Measurements from ENCODE around the gene DMXL1. TPM values are rescaled to one million over a fixed set of nuclear protein-coding genes. Genes with fewer than 3 reads are reported as not detected.
A peak's percentile ranks its signal among the peaks of the same experiment; 100 is the strongest.

DMXL1 gene, protein sequence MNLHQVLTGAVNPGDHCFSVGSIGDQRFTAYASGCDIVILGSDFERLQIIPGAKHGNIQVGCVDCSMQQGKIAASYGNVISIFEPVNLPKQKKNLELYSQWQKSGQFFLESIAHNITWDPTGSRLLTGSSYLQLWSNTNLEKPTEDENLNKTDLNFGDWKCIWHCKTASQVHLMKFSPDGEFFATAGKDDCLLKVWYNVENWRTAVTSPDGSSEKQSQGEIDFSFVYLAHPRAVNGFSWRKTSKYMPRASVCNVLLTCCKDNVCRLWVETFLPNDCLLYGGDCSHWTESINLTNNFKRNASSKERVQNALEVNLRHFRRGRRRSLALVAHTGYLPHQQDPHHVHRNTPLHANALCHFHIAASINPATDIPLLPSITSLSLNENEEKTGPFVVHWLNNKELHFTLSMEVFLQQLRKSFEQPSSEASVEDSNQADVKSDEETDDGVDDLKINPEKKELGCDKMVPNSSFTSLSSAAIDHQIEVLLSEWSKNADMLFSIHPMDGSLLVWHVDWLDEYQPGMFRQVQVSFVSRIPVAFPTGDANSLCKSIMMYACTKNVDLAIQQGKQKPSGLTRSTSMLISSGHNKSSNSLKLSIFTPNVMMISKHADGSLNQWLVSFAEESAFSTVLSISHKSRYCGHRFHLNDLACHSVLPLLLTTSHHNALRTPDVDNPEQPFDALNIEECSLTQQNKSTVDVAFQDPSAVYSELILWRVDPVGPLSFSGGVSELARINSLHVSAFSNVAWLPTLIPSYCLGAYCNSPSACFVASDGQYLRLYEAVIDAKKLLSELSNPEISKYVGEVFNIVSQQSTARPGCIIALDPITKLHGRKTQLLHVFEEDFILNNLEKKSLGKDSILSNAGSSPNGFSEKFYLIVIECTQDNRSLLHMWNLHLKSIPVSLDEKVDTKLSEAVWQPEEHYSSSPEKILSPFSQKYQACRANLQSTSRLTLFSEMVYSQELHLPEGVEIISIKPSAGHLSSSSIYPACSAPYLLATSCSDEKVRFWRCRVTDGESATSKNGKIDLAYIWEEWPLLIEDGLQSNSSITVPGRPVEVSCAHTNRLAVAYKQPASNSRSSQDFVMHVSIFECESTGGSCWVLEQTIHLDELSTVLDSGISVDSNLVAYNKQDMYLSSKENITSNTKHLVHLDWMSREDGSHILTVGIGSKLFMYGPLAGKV (N-terminal part only)
- 23.5 and 32.2 TPM in 2 replicates for total RNA-seq (2014; rRNA removed; shearing (Covaris generic))

DNA sequence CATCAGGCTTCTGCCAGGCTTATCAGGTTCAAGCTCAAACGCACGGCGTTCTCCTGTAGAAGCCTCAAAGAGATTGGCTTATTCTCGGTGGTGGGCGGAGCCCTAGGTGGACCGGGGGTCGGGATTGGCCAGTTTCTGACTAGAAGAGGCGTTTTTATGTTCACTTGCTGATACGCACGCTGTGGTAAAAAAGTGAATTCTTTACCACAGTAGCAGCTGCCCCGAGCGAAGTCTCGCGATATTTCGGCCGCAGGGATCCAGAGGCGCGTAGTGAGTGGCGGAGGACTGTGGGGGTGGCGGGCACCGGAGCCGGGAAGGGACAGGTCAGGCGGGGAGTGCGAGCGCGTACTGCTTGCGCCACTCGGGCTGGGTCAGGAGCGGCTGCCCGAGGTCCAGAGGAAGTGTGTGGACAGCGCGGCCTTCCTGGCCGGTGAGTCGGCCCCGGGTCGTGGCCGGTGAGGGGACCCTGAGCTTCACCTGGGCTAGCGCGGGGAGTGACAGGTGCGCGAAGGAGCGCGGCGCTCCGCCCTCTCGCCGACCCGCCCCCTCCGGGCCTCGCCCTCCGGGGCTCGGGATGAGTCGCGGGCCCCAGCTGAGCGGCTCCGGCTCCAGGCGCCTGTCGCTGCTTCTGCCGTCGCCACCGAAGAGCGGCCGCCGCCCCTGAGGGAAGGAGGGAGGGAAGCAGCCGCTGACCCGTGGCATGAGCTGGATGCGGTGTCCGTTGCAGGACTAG is at the start of gene DMXL1:
DMXL1 (plus strand) TSS at position 260 of the 733 bp plus-strand sequence. CDS start 483 bp downstream, outside the sequence.
- DNase-seq (ENCODE audit: low spot score) = peak; percentile 99
- in situ Hi-C loops (cut with HindIII; ENCODE audit: low sequenced_read_pairs) = no loop called here

DNA sequence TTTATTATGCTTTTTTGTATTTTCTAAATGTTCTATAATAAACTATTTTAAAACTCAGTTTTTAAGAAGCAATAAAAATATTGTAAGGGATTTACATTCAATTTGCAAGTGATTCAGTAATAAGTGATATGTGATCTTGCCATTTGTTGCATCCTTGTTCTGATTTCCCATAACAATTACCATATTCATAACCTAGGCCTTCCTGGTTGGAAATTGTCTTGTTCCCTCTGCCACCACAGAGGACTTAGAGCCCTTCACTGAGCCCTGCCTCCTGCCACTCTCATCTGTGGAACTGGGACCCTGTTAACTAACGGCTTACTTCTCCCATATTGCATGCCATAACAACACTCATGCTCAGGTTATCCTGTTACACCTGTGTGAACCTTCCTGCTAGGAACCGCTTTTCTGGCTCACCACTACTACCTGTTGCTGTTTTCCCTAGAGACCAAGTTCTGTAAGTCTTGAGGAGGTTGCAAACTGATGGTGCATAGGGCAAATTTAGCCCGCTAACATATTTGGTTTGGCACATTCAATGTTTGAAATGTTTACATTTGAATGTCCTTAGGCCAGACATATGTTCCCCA is 49.6 kb upstream of the DMXL1 start:
- in situ Hi-C loops (cut with HindIII; ENCODE audit: low sequenced_read_pairs) = no loop called here
- no peak for DNase-seq (ENCODE audit: low spot score)

DNA sequence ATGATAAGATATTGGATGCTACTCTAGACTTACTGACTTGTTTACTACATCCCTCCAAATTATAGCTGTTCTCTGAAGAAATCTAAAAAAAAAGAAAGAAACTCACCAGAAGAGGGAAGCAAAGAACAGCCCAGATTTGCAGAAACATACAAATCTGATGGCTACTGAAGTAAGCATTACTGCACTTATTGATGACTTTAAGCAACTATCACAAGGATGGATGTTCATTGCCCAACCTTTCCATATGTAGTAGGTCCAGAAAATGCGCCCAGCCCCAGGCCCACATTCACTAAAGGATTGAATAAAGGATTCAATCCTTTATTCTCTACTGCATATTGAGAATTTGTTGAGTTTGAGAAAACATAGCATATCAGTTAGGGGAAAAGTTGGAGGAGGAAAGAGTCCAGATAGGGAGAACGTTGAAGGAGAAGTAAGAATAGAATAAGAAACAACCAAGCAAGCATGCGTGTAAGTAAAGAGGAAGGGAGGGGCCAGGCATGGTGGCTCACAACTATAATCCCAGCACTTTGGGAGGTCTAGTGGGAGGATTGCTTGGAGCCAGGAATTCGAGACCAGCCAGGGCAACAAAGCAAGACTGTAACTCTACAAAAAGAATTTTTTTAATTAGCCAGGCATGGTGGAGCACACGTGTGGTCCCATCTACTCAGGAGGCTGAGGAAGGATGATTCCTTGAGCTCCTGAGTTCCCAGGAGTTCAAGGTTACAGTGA is 48.7 kb upstream of the DMXL1 start:
- in situ Hi-C loops (cut with HindIII; ENCODE audit: low sequenced_read_pairs) = no loop called here
- DNase-seq (ENCODE audit: low spot score) = peak; percentile 23

DNA sequence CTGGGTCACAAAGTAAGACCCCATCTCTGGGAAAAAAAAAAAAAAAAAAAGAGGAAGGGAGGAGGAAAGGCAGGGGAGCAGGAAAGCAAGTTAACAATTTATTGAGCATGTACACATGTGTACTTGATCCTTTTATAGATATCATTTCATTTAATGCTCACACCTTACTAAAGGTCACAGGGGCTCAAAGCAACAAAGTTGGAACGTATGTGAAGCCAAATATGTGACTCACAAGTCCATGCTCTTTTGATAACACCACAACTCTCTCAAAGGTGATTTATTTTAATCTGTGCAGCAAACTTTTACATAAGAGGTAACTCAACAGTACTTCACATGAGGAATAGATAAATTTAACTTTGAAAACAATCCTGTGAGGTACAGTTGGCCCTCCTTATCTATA is 48.1 kb upstream of the DMXL1 start:
- no peak for DNase-seq (ENCODE audit: low spot score)
- in situ Hi-C loops (cut with HindIII; ENCODE audit: low sequenced_read_pairs) = no loop called here

DNA sequence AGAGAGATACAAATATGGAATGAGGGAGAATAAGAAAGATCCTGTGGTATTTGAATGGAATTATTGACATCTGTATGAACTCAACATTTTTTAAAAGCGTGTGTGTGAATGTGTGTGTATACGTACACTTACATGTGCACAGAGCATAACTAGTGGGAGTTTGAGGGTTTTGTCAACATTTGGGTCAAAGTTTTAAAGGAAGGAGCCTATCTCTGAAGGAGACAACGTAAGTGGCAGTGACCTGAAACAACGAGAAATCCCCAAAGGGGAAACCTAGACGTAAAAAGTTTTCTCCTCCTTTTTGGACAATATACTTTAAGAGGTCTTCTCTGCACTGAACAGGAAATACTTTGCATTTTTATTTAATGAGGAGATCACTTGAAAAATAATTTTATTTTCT is 42.3 kb upstream of the DMXL1 start:
- no peak for DNase-seq (ENCODE audit: low spot score)
- in situ Hi-C loops (cut with HindIII; ENCODE audit: low sequenced_read_pairs) = no loop called here

DNA sequence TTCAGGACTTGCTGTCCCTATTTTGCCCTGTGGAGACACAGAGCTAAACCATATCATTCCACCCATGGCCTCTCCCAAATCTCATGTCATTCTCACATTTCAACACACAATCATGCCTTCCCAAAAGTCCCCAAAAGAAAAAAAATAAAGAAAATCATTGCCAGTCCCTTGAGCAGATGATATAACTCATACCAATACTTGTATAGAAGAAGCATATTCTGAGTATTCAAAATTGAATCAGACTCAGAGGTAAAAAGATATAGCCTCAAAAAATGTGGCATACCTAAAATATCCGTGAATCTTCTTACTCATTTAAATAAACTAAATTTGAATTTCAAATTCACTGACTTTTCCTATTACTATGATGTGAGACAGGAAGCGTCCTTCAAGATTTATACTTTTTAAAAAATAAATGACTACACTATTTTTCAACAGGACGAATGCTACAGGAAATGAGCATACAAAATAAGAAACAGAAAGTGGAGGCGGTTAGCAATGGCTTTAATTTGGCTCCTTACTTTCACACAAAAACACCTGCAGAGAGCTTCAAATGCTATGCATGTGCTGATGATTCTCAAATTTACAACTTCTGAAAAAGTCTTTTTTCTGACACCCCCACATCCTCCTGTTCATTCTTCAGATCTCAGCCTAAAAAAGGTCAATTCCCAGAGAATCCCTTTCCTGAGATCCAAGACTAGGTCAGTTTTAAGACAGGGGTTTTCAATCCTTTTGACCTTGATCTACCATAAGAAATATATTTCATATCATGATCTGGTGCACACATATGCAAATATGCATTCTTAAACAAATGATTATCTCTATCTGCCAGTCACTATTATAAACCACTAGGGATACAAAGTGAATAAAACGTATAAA is 39.6 kb upstream of the DMXL1 start:
- no peak for DNase-seq (ENCODE audit: low spot score)
- in situ Hi-C loops (cut with HindIII; ENCODE audit: low sequenced_read_pairs) = no loop called here

DNA sequence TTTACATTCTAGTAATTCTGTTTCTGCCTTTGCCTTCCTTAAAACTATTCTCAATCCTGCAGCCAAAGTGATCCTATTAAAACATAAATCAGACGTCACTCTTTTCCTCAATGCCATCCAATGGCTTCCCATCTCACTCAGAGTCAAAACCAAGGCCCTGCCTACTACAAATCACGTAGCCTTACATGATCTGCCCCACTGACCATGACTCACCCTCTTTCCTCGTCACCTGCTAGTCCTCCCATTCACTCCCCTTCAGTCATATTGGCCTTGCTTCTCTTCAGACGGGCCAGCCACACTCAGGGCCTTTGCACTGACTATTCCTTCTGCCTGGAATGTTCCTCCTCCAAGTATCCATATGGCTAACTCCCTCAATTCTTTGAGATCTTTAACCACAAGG is 39.0 kb upstream of the DMXL1 start:
- DNase-seq (ENCODE audit: low spot score) = no peak
- in situ Hi-C loops (cut with HindIII; ENCODE audit: low sequenced_read_pairs) = no loop called here

DNA sequence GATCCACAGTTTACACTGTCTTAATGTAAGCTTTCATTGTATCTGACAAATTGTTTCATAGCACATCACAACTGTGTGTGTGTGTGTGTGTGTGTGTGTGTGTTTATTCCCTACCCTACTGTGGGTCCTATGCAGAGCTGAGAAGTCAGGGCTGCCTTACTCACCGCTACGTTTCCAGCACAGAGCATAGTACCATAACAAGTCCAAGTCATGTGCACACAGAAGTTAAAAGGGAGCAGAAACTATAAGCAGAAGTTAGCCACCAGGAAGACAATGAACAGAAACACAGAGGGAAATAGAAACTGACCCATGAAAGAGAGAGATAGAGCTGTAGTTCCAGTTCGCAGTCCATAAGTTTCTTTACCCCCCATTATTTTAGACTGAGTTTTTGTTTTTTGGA is 38.2 kb upstream of the DMXL1 start:
- no peak for DNase-seq (ENCODE audit: low spot score)
- in situ Hi-C loops (cut with HindIII; ENCODE audit: low sequenced_read_pairs) = no loop called here

DNA sequence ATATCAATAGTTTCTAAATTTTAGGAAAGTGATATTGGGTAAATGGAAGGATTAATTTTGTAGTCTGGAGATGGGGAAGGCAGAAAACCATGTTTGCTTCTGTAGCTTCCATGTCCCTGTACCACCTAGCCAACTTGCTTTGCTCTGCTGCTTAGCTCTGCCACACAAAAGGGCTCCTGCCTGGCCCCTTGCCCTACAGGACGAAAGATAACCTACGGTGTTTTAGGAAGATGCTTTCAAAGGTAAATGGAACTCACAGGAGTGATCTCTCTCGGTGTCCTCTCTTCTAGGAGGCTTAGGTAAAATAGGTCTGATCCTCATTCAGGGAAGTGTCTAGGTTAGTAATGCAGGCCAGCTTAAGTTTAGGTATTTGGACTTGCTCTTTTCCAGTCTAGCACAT is 37.8 kb upstream of the DMXL1 start:
- no peak for DNase-seq (ENCODE audit: low spot score)

DNA sequence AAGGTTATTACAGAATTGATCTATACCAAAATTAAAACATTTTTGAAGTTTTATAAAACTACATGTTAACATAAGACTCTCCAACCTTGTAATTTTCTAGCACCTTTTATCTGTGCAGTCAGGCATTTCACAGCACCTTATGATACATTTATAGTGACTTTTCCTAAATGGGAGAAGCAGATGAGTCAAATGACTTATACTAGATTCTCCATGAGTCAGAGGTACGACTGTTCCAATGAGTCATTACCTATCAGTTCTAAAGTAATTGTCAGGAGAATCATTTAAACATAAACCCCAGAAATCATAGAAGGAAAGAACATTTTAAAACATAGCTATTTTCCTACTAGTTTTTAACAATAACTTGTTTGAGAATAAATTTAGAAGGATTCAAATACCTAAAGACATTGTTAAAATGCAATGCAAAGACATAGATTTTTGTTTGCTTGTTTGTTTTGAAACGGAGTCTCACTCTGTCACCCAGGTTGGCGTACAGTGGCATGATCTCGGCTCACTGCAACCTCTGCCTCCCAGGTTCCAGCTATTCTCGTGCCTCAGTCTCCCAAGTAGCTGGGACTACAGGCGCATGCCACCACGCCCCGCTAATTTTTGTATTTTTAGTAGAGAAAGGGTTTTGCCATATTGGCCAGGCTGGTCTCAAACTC is 34.7 kb upstream of the DMXL1 start:
- in situ Hi-C loops (cut with HindIII; ENCODE audit: low sequenced_read_pairs) = no loop called here
- no peak for DNase-seq (ENCODE audit: low spot score)

More for the DNA sequence above, 37.8 kb upstream of the DMXL1 start:
- in situ Hi-C loops (cut with HindIII; ENCODE audit: low sequenced_read_pairs) = no loop called here

DNA sequence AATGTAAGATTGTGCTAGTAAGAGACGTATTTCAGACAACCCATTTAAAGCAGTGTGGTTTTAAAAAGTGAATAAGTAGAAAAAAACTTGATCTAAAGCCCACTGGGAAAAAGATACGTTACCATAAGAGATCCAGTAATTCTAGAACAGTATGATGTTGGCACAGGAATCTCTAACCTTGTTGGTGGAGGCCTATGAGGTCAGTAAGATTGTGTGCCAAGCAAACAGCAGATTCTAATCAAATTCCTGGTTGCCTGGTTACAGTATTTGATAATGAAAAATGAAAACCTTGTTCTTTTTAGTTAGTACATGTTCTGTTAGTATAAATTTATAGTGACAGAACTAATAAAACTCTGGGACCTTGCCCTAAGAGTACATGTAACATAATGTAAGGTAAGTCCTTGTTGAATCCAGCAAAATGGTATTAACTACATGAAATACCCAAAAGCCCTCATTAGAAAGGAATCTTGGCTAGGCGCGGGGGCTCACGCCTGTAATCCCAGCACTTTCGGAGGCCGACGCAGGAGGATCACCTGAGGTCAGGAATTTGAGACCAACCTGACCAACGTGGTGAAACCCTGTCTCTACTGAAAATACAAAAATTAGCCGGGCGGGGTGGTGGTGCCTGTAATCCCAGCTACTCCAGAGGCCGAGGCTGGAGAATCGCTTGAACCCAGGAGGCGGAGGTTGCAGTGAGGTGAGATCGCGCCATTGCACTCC is 33.2 kb upstream of the DMXL1 start:
- DNase-seq (ENCODE audit: low spot score) = no peak
- in situ Hi-C loops (cut with HindIII; ENCODE audit: low sequenced_read_pairs) = no loop called here

DNA sequence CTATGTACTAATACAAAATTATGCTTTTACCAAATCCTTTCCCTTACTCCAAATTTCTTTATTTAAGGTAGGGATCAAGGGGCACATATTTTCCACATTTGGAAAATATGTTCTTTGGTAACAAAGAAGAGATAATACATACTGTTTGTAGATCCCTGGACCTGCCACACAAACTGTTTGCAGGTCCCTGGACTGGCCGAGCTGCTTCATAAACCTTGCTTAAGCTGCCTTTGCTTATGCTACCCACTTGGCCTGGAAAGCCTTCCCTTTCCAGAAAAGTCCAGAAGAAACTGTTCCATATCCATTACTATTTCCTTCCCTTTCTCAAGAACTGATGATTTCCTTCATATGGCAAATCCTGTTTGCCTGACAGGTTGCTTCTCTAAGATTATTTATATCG is 22.6 kb upstream of the DMXL1 start:
- in situ Hi-C loops (cut with HindIII; ENCODE audit: low sequenced_read_pairs) = no loop called here
- no peak for DNase-seq (ENCODE audit: low spot score)

DNA sequence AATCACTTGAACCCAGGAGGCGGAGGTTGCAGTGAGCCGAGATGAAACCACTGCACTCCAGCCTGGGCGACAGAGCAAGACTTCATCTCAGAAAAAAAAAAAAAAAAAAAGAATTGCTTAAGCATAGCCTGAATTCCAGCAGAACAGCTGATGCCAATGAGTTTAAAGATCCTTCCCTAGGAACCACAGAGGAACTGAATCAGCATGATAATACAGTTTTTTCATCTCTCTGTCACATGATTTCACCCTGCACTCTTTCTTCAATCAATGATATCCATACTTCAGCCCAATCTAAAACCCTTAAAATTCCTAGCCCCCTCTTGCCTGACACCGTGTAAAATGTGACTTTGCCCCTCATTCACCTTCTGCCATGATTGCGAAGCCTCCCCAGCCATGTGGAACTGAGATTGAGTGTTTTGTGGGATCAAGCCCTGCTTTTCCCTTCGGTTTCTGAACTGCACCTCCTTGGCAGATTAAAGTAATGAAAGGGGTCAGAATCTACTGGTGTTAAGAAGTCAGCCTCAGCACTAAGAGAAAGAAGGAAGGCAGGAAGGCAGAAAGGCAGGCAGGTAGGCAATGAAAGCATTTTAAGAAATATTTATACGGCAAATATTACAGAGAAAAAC is 20.9 kb upstream of the DMXL1 start:
- in situ Hi-C loops (cut with HindIII; ENCODE audit: low sequenced_read_pairs) = no loop called here
- DNase-seq (ENCODE audit: low spot score) = no peak

DNA sequence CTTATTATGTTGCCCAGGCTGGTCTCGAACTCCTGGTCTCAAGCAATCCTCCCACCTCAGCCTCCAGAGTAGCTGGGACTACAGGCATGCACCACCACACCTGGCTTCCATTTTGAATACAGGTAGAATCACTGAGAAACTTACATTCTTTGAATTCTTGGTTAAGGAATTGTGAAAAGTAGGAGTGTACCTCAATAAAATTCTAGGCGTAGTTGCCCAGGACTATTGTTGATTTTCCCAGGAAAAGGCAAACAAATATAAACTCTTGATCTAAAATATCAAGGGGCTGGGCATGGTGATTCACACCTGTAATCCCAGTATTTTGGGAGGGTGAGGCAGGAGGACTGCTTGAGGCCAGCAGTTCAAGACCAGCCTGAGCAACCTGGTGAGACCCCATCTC is 16.8 kb upstream of the DMXL1 start:
- in situ Hi-C loops (cut with HindIII; ENCODE audit: low sequenced_read_pairs) = no loop called here
- no peak for DNase-seq (ENCODE audit: low spot score)

DNA sequence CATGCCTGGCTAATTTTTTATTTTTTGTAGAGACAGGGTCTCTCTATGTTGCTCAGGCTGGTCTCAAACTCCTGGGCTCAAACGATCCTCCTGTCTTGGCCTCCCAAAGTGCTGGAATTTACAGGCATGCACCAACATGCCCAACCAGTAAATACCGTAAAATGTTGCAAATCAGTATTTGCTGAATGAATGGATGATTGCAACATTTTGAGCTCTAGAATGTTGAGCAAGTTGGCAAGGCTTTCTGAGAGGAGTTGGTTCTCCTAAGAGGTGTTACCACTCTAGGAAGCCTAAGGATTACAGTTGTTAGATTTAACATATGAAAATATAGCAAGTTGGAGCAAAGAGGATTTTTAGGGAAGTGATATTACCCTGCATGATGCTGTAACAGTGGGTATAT is 15.6 kb upstream of the DMXL1 start:
- DNase-seq (ENCODE audit: low spot score) = no peak
- in situ Hi-C loops (cut with HindIII; ENCODE audit: low sequenced_read_pairs) = no loop called here

All from G401 (cell line).